ENCODE data around the gene GFRA1. TPM values are rescaled to one million over a fixed set of nuclear protein-coding genes. Genes with fewer than 3 reads are reported as not detected.

GFRA1 gene
- polyA plus RNA-seq, 3 donors: 2.0 to 13.9 (median 9.6) TPM

DNA sequence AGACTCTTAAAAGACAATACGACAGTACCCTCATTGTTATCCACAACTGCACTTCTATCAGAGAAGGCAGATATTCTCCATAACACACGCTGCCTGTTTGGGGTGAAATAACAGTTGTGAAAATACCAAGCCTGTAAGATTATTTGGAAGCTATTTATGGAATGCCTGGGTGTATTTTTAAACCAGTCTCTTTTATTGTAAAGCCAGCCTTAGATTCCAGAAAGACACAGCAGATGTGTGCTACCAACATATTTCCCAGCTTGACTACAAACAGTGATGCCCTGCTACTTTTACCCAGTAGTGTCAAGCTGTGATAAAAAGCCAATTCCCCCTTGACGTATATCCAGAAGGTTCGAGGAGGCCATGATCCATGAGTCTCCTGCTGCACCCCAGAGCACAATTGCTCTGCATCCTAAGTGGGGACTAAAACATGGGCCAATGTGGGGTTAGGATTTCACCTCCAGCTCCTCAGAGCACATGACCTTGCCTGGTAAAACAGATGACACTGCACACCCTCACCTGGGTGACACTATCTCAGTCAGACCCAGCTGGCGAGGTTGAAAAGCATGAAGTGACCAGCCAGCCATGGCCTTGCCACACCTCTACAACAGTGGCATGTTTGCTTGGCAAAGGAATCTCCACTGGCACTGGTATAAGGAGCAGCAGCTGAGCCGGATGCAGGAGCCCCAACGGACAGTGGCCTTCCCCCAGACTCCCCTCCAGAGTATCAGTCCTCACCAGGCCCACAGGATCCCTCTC, 62.2 kb downstream of the GFRA1 start:
- peak overlapping the region; percentile 11 for H3K27ac ChIP-seq (ENCODE audit: low read depth, low read length)
- WGBS, 3 donors: 77 to 88% (median 83%) methylated on average over 7 of the region's 7 CpGs

- no peak overlapping the region for H3K27ac ChIP-seq (ENCODE audit: low read depth, low read length)
- 87 to 91% (median 89%) methylated on average over 10 of the region's 10 CpGs for WGBS, 3 donors
These were observed 63.2 kb downstream of the GFRA1 start for GRCh38 chr10:116209781-116210180.

DNA sequence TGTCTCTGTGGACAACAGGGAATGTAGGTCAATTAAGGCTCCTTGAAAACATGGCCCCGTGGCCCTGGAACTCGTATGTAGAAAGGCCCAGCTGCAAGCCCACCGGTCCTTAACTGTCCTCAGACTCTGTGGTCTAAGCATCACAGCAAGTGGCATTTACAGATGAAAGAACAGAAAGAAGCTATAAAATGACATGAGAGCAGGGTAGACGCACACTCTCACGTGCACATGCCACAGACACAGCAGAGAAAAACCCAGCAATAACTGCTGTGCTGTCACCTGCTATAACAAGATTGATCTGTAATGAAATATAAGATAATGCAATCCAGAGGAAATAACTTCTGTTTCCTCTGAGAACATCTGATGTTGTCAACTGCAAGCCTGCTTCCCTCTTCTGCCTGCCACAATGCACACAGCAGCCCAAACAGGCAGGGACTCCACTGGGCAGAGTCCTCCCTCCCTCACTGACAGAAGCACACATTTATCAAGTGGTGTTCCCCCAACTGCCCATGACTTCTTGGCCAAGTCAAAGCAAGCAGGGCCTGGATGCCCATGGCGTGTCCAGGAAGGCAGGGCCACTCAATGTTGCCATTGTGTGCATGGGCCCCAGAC, 63.9 kb downstream of the GFRA1 start:
- WGBS, 3 donors: 44 to 86% (median 57%) methylated on average over 6 of the region's 6 CpGs
- H3K27ac ChIP-seq (ENCODE audit: low read depth, low read length): no peak overlapping the region

DNA sequence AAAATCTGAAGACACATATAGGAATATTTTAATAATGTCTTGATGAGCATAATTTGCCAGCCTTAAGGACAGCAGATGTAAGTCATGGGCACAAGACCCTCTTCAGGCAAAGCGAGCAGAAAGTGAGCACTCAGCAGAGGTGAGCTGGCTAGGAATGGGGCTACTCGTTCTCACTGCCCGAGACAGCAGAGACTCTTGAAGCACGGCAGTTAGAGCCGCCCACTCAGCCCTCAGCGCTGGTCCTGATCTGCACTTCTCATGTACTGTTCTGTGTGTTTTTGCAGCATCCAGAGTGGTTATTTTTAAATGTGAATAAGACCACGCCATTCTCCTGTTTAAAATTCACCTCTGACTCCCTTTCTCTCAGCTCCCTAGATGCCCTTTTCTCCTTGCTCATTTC, 65.3 kb downstream of the GFRA1 start:
- no peak overlapping the region for H3K27ac ChIP-seq (ENCODE audit: low read depth, low read length)
- WGBS, 3 donors: 86 to 91% (median 90%) methylated on average over 7 of the region's 7 CpGs

- H3K27ac ChIP-seq (ENCODE audit: low read depth, low read length): no peak overlapping the region
- 89 to 92% (median 91%) methylated on average over 4 of the region's 4 CpGs for WGBS, 3 donors
These were observed 69.3 kb downstream of the GFRA1 start for GRCh38 chr10:116203661-116204060.

GRCh38 chr10:116201670-116202430, 71.2 kb downstream of the GFRA1 start:
- WGBS, 3 donors: 90 to 92% (median 91%) methylated on average over 7 of the region's 7 CpGs
- H3K27ac ChIP-seq (ENCODE audit: low read depth, low read length): no peak overlapping the region

GRCh38 chr10:116201011-116201410, 72.0 kb downstream of the GFRA1 start:
- H3K27ac ChIP-seq (ENCODE audit: low read depth, low read length): no peak overlapping the region

GRCh38 chr10:116198676-116199035, 74.3 kb downstream of the GFRA1 start:
- H3K27ac ChIP-seq (ENCODE audit: low read depth, low read length): no peak overlapping the region
- 79 to 84% (median 81%) methylated on average over 4 of the region's 4 CpGs for WGBS, 3 donors

GRCh38 chr10:116197946-116198675, 74.9 kb downstream of the GFRA1 start:
- 56 to 68% (median 68%) methylated on average over 12 of the region's 12 CpGs for WGBS, 3 donors

DNA sequence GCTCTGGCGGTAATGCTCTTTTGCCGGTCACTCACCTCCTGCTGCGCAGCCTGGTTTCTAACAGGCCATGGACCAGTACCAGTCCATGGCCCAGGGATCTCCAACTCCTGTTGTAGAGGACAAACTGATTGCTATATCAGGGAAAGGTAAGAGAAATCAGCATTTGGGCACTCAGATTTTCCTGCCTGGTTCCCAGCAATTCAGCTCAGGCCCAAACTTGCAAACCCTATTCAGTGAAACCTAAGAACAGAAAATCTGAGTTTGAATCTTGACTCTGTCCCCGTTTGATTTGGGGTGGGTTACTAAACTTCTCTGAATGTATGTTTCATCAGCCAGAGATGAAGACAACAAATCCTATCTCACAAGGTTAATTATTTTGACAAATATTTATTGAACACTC, 77.4 kb downstream of the GFRA1 start:
- 92 to 94% (median 93%) methylated on average over 4 of the region's 4 CpGs for WGBS, 3 donors
- H3K27ac ChIP-seq (ENCODE audit: low read depth, low read length): no peak overlapping the region

More at GRCh38 chr10:116197946-116198675, 74.9 kb downstream of the GFRA1 start:
- no peak overlapping the region for H3K27ac ChIP-seq (ENCODE audit: low read depth, low read length)

DNA sequence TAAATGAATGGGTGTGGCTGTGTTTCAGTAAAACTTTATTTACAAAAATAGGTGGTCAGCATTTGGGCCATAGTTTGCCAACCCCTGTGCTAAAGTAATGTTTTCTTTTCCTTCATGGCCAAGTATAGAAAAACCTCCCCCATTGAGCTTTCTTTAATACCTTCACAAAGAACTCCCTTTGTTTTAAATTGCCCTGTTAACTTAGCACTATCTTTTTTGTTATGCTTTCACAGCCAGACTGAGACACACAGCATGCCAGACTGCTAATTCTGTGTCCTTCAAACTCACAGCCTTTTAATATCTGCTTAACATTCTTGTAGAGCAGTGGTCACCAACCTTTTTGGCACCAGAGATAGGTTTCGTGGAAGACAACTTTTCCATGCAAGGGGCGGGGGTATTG, 78.0 kb downstream of the GFRA1 start:
- no peak overlapping the region for H3K27ac ChIP-seq (ENCODE audit: low read depth, low read length)
- WGBS, 3 donors: 65 to 90% (median 88%) methylated on average over 2 of the region's 2 CpGs

DNA sequence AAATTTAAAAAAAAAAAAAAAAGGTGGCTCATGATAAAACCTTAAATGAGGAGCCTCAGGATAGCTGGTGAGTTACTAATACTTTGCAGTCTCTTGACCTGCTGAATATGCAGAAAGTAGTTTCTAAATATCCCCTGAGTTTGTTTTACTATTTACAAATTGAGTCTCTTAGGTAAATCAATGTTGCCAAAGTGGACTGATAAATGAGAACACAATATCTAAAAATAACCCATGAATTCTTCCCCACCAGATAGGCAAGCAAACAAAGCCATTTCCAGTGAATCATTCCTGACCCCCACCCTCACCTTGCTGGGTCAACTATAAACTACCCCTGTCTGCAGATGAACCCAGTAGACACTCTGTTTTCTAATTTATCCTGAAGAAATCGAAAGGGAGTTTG, 78.9 kb downstream of the GFRA1 start:
- H3K27ac ChIP-seq (ENCODE audit: low read depth, low read length): no peak overlapping the region
- 90 to 97% (median 90%) methylated on average over 1 of the region's 1 CpG for WGBS, 3 donors

- 68 to 88% (median 81%) methylated on average over 2 of the region's 2 CpGs for WGBS, 3 donors
- H3K27ac ChIP-seq (ENCODE audit: low read depth, low read length): no peak overlapping the region
These were observed 82.1 kb downstream of the GFRA1 start for GRCh38 chr10:116190883-116191282.

- H3K27ac ChIP-seq (ENCODE audit: low read depth, low read length): no peak overlapping the region
- 61 to 81% (median 64%) methylated on average over 6 of the region's 6 CpGs for WGBS, 3 donors
These were observed 86.7 kb downstream of the GFRA1 start for GRCh38 chr10:116186273-116186672.

DNA sequence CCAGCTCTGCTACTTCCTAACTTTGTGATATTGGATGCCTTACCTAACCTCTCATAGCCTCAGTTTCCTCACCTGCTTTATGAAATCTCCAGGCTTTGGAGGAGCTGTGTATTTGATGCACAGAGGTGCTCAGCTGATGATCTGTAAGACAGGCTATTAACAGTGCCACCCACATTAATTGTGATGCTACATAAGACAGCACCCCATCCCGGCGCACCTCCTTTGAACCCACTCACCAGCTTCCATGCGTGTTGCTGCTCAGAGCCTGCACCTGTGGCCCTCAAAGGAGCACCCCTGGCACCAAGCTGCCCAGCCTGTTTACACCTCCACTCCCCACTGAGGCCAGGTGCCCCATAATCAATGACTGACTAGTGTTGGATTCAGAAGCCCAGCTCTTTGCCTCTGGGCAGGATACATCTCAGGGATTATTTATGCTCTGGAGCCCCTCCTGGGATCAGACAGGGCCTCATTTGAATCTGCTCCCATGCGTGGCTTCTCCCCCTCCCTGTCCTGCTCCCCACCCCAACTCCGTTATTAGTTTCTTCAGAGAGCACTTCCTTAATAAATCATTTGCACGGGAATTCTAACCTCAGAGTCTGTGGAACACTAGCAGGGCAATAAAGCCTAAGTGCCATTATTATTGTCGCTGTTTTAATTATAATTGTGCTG, 87.7 kb downstream of the GFRA1 start:
- 65 to 74% (median 70%) methylated on average over 7 of the region's 7 CpGs for WGBS, 3 donors
- no peak overlapping the region for H3K27ac ChIP-seq (ENCODE audit: low read depth, low read length)

DNA sequence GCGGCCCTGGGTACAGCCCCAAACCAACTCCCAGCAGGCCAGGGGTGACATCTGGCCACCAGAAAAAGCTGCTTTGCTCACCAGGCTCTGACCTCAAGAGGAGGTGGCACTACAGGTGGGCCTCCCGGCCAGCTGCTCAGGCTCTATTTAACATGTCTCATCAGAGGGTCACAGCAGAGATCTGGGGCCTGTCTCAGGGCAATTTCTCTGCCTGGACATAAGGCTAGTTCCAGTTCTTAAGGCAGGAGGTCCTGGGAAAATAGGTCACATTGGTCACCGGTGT, 88.6 kb downstream of the GFRA1 start:
- H3K27ac ChIP-seq (ENCODE audit: low read depth, low read length): no peak overlapping the region
- WGBS, 3 donors: 78 to 91% (median 82%) methylated on average over 3 of the region's 3 CpGs

DNA sequence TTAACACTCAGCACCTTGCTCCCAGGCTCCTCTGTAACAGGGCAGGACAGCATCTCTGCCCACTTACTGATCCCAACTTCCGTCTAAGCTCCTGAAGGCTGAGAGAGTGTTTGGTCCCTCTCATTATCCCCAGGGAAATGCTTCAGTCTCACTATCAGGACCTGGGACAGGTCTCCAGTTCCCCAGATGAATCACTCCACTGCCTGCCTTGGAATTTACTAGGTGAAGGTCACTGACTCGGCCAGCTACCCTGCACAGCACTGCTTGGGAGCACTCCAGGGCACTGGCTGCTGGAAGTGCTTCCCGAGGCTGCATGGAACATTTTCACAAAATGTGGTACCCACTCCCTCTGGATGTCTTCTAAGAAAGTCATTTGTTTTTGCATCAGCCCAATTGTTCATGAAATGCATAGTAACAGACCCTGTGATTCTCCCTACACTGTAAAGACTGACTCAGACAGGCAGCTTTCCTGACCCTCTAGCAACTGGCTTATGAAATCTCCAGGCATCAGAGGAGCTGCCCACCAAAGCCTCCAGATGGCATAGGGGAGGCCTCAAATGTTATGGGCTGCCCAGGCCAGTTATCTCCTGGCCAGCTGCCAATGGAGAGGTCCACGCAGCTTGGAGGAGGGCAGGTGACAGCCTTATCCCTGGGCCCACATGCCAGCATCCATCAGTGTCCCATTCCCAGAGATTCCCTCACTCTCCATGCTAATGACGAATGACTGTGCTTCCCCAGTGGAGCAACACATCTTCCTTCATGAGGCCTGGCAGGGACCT, 89.1 kb downstream of the GFRA1 start:
- no peak overlapping the region for H3K27ac ChIP-seq (ENCODE audit: low read depth, low read length)
- 31 to 62% (median 43%) methylated on average over 5 of the region's 5 CpGs for WGBS, 3 donors

- WGBS, 3 donors: 92 to 100% (median 94%) methylated on average over 2 of the region's 2 CpGs
- H3K27ac ChIP-seq (ENCODE audit: low read depth, low read length): no peak overlapping the region
These were observed 90.6 kb downstream of the GFRA1 start for GRCh38 chr10:116182426-116182825.

Measured in adipose tissue (tissue), 3 donors.